K562 (cell line): ENCODE results near the gene DOCK7. TPM values are rescaled to one million over a fixed set of nuclear protein-coding genes. Genes with fewer than 3 reads are reported as not detected.

Source experiments
- ATF7 ChIP-seq: fragments of 450-650 bp; IDR thresholded peaks from 2 replicates; pipeline ENCODE4 v1.7.1; 2014; ENCODE audit warnings: mild to moderate bottlenecking, moderate library complexity
- CBX1 ChIP-seq: sonication (generic); IDR thresholded peaks from 2 replicates; pipeline ENCODE4 v1.6.1; 2016; ENCODE audit warnings: antibody characterized with exemption, low read depth, mild to moderate bottlenecking
- CBX8 ChIP-seq: fragments of 200-600 bp; sonication (generic); IDR thresholded peaks from 2 replicates; pipeline ENCODE4 v1.6.1; 2012; ENCODE audit warnings: borderline replicate concordance, mixed run types, low read depth, mild to moderate bottlenecking, moderate library complexity, mixed read lengths, low read length, control low read depth, inconsistent platforms; ENCODE audit not compliant: poor library complexity, severe bottlenecking; ENCODE audit errors: extremely low read depth
- FOXO4 ChIP-seq: fragments of 450-650 bp; formaldehyde crosslinking; IDR thresholded peaks from 2 replicates; pipeline ENCODE4 v1.4.0; 2020; ENCODE audit warnings: mild to moderate bottlenecking, moderate library complexity
- ILK ChIP-seq: fragments of 450-650 bp; IDR thresholded peaks from 2 replicates; pipeline ENCODE4 v1.6.1; 2016; ENCODE audit warnings: missing genetic modification characterization, low read depth, mild to moderate bottlenecking, missing compliant biosample characterization, moderate library complexity, borderline replicate concordance
- IRF1 ChIP-seq: sonication (generic); formaldehyde crosslinking; IDR thresholded peaks from 2 replicates; pipeline ENCODE4 v1.8.0; 2022; ENCODE audit warnings: missing genetic modification reagents, mild to moderate bottlenecking, borderline replicate concordance
- LARP7 ChIP-seq: fragments of 450-650 bp; IDR thresholded peaks from 2 replicates; pipeline ENCODE4 v1.6.1; 2016
- MYNN ChIP-seq, 2 experiments: sonication (generic); formaldehyde crosslinking in 1 of 2; IDR thresholded peaks; 2 replicates each; pipeline versions ENCODE4 v1.5.0 to v1.6.1; 2016 to 2020; ENCODE audit warnings: antibody characterized with exemption in 1 of 2, missing genetic modification reagents in 1 of 2
- RBBP5 ChIP-seq: fragments of 200-600 bp; sonication (generic); IDR thresholded peaks from 2 replicates; pipeline ENCODE4 v1.6.1; 2012; ENCODE audit warnings: borderline replicate concordance, mild to moderate bottlenecking, low read length, control low read depth, inconsistent platforms; ENCODE audit not compliant: insufficient read depth, poor library complexity, severe bottlenecking
- RBFOX2 ChIP-seq: fragments of 200-400 bp; formaldehyde crosslinking; IDR thresholded peaks from 2 replicates; pipeline ENCODE4 v1.6.1; 2017; ENCODE audit warnings: low read depth, mild to moderate bottlenecking, low read length, moderate library complexity
- RFX7 ChIP-seq: fragments of 250-450 bp; sonication (Bioruptor Pico); IDR thresholded peaks from 2 replicates; pipeline ENCODE4 v1.5.1; 2021; ENCODE audit warnings: mild to moderate bottlenecking
- STAT5A ChIP-seq: IDR thresholded peaks from 2 replicates; pipeline ENCODE4 v1.6.1; 2012; ENCODE audit warnings: low read length, inconsistent platforms, borderline replicate concordance
- TARDBP ChIP-seq: fragments of 450-650 bp; IDR thresholded peaks from 2 replicates; pipeline ENCODE4 v1.6.1; 2016
- ZBTB7A ChIP-seq: IDR thresholded peaks from 2 replicates; pipeline ENCODE4 v1.6.1; 2011; ENCODE audit warnings: low read depth, mild to moderate bottlenecking, low read length, moderate library complexity, borderline replicate concordance; ENCODE audit not compliant: control insufficient read depth
- ZNF12 ChIP-seq: sonication (generic); formaldehyde crosslinking; IDR thresholded peaks from 2 replicates; pipeline ENCODE4 v1.4.0; 2020; ENCODE audit warnings: mild to moderate bottlenecking, missing genetic modification reagents
- ZNF140 ChIP-seq: fragments of 250-450 bp; sonication (Bioruptor Pico); IDR thresholded peaks from 2 replicates; pipeline ENCODE4 v1.8.0; 2021; ENCODE audit warnings: moderate library complexity, mild to moderate bottlenecking, inconsistent platforms
- ZNF324 ChIP-seq: fragments of 250-450 bp; sonication (Bioruptor Pico); IDR thresholded peaks from 2 replicates; pipeline ENCODE4 v1.4.0; 2020; ENCODE audit warnings: mild to moderate bottlenecking
- ZNF586 ChIP-seq: fragments of 450-650 bp; formaldehyde crosslinking; conservative IDR thresholded peaks from 2 replicates; pipeline ENCODE4 v1.4.0; 2020; ENCODE audit warnings: mild to moderate bottlenecking, moderate library complexity
- ZZZ3 ChIP-seq: fragments of 450-650 bp; IDR thresholded peaks from 2 replicates; pipeline ENCODE4 v1.6.1; 2016; ENCODE audit warnings: antibody characterized with exemption, mild to moderate bottlenecking, moderate library complexity
- polyA plus RNA-seq, 8 experiments: library from polyadenylated mRNA; depleted of rRNA in 4 of 8; stranded (reverse) in 5 of 8; unstranded in 3 of 8; fragments of >200 nt; fragmentation: Nextera tagmentation in 2 of 8; fragmentation: Illumina TruSeq in 1 of 8; extraction: Ambion mirVana in 2 of 8; extraction: Trizol in 1 of 8; gene quantifications; 2 replicates each; pipeline versions ENCODE4 v1.2.1 to v1.2.3, GENCODE V29; 2011 to 2014; ENCODE audit warnings: inconsistent platforms in 1 of 8, missing spikeins in 1 of 8
- total RNA-seq, 7 experiments: library from RNA; depleted of rRNA in 6 of 7; stranded (reverse); fragments of >200 nt in 6 of 7; fragmentation: Illumina TruSeq in 2 of 7; extraction: Trizol in 2 of 7; gene quantifications; 2 replicates each; pipeline versions ENCODE4 v1.2.1 to v1.2.3, GENCODE V29; 2011 to 2021; ENCODE audit warnings: low replicate concordance in 1 of 7
- TF ChIP-seq, protein P1 (sequence below): fragments of 450-650 bp; formaldehyde crosslinking; IDR thresholded peaks from 2 replicates; pipeline ENCODE4 v1.4.0; 2022; ENCODE audit warnings: missing genetic modification characterization
- TF ChIP-seq, protein P2 (sequence below): sonication (generic); formaldehyde crosslinking; IDR thresholded peaks from 2 replicates; pipeline ENCODE4 v1.9.0; 2022; ENCODE audit warnings: mild to moderate bottlenecking, missing genetic modification reagents

Gene DOCK7
- total and polyA plus RNA-seq, 9 of the 15 experiments (the other 6 are each of a cell fraction or from before 2014, with no cell fraction given) = 4.9 to 35.1 (median 12.6) TPM

DNA sequence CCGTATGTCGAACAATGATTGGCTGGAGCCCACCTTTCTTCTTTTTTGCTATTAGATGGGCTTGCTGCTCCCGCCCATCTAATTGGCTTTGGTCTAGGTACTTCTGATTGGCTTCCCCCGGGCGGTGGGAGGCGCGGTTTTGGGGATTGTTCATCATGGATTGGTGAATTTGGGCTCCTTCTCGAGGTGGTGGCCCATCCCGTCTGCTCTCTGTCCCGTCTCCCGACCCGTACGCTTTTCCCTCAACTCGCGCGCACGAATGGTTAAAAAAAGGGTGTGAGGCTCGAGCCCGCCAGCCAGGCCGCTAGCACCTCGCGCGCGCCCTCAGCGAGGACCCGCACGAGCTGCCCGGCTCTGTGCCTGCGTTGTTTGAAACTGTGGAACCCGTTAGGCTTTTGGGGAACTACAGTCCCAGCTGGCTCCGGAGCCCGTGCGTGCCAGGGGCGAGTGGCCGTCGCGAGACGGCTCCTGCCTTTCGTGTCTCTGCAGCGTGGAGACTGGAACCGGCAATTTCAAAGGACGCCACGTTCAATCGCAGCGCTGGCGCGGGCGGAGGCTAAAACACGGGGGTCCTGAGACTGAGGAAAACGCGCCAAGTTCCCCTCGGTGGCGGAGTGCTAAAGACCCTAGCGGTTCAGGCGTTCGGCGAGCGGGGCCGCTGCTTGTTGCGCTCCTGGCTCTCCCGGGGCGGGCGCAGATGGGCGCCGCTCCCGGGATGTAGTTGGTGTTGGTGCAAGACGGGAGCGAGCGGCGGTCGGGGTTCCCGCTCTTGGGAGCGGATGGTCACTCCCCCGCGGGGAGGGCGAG is 251.5 kb downstream of the DOCK7 start, which contains the start of gene USP1 (continued):
- TF ChIP-seq ZBTB7A (peak; percentile 95), ZNF324 (CRISPR knock-in tag) (no peak), MYNN (IDR thresholded peaks at IDR 0.05) (no peak), MYNN (CRISPR knock-in tag; IDR thresholded peaks at IDR 0.05) (no peak), TARDBP (peak; percentile 69; the same call in 1 of the 2 replicates), CBX1 (no peak), RFX7 (CRISPR knock-in tag) (no peak), ZNF586 (CRISPR knock-in tag) (no peak; the same call in 1 of the 2 replicates), ZNF12 (peak; percentile 21; the same call in 1 of the 2 replicates), LARP7 (no peak), IRF1 (CRISPR knock-in tag) (no peak), RBFOX2 (peak; percentile 90), STAT5A (no peak), ZNF140 (CRISPR knock-in tag) (no peak), CBX8 (no peak), ILK (tag) (no peak), FOXO4 (CRISPR knock-in tag) (no peak), ZZZ3 (peak; percentile 87), ATF7 (peak; percentile 49; the same call in 1 of the 2 replicates), RBBP5 (peak; percentile 83)
- TF ChIP-seq, protein P1, sequence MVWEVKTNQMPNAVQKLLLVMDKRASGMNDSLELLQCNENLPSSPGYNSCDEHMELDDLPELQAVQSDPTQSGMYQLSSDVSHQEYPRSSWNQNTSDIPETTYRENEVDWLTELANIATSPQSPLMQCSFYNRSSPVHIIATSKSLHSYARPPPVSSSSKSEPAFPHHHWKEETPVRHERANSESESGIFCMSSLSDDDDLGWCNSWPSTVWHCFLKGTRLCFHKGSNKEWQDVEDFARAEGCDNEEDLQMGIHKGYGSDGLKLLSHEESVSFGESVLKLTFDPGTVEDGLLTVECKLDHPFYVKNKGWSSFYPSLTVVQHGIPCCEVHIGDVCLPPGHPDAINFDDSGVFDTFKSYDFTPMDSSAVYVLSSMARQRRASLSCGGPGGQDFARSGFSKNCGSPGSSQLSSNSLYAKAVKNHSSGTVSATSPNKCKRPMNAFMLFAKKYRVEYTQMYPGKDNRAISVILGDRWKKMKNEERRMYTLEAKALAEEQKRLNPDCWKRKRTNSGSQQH = no peak
- TF ChIP-seq, protein P2, sequence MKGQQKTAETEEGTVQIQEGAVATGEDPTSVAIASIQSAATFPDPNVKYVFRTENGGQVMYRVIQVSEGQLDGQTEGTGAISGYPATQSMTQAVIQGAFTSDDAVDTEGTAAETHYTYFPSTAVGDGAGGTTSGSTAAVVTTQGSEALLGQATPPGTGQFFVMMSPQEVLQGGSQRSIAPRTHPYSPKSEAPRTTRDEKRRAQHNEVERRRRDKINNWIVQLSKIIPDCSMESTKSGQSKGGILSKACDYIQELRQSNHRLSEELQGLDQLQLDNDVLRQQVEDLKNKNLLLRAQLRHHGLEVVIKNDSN (CRISPR knock-in tag) = no peak
